Endothelial cell of umbilical vein (primary cell): Measurements from ENCODE around the gene CYP3A5. TPM values are rescaled to one million over a fixed set of nuclear protein-coding genes. Genes with fewer than 3 reads are reported as not detected.

Experiments
- BruUV-seq: library from RNA; stranded (reverse); fragments of 400-500 nt; replicated peaks from 2 replicates; lab custom pipeline; 2021; lab: Mats Ljungman, UMichigan
- CTCF ChIA-PET: fragments of 300-600, 350-600 bp; sonication (Branson Sonifier 250); formaldehyde crosslinking; loops from one replicate; lab custom pipeline; 2021; ENCODE audit warnings: antibody characterized with exemption, inconsistent platforms; lab: Charles Lee
- POLR2A ChIA-PET: fragments of 300-600, 350-600 bp; sonication (Branson Sonifier 250); formaldehyde crosslinking; loops from one replicate; lab custom pipeline; 2021; ENCODE audit warnings: antibody characterized with exemption, inconsistent platforms; lab: Charles Lee
- DNase-seq: peaks from one replicate; pipeline ENCODE4 v3.0.0-alpha.2; 2011; ENCODE audit warnings: low read depth, low spot score
- FAIRE-seq: peaks from 2 replicates; lab custom pipeline; 2011; peaks lifted over from hg19 to GRCh38; lab: Jason Lieb, UNC
- H2AFZ ChIP-seq: 2 replicates; pipeline ENCODE4 v1.6.0; 2012; ENCODE audit warnings: low read depth, low read length, control low read depth, inconsistent platforms
- H3K27ac ChIP-seq: 2 replicates; pipeline ENCODE4 v1.5.1; 2011; ENCODE audit warnings: low read depth, mild to moderate bottlenecking, control low read depth, low read length, moderate library complexity; ENCODE audit not compliant: insufficient read depth
- H3K27me3 ChIP-seq, 2 experiments: 2 replicates each; pipeline versions ENCODE4 v1.6.0 to v1.6.1; 2011; ENCODE audit warnings: low read length in 2 of 2, mixed read lengths in 1 of 2; ENCODE audit not compliant: control insufficient read depth in 2 of 2, insufficient read depth in 2 of 2
- H3K36me3 ChIP-seq, 2 experiments: 2 replicates in 1 of 2; 3 replicates in 1 of 2; pipeline ENCODE4 v1.5.1; 2011; ENCODE audit warnings: low read length in 2 of 2, mild to moderate bottlenecking in 1 of 2, moderate library complexity in 1 of 2; ENCODE audit not compliant: control insufficient read depth in 2 of 2, insufficient read depth in 2 of 2; ENCODE audit errors: extremely low read depth in 1 of 2
- H3K4me1 ChIP-seq: 3 replicates; pipeline ENCODE4 v1.5.1; 2011; ENCODE audit warnings: mild to moderate bottlenecking, low read length; ENCODE audit not compliant: control insufficient read depth, insufficient read depth; ENCODE audit errors: extremely low read depth
- H3K4me2 ChIP-seq: 2 replicates; pipeline ENCODE4 v1.6.1; 2011; ENCODE audit warnings: low read length, control low read depth, mixed read lengths; ENCODE audit not compliant: insufficient read depth
- H3K4me3 ChIP-seq, 3 experiments: fragments of 200-600 bp in 1 of 3; sonication (generic), shearing (Covaris generic) in 1 of 3; replicated peaks in 1 of 3; 2 replicates each; pipeline ENCODE4 v1.5.1; 2011 to 2016; ENCODE audit warnings: control low read depth in 3 of 3, low read length in 3 of 3, mild to moderate bottlenecking in 2 of 3, inconsistent platforms in 1 of 3, low read depth in 1 of 3, moderate library complexity in 1 of 3; ENCODE audit not compliant: insufficient read depth in 1 of 3
- H3K79me2 ChIP-seq: 2 replicates; pipeline ENCODE4 v1.6.0; 2012; ENCODE audit warnings: low read length, inconsistent platforms; ENCODE audit not compliant: control insufficient read depth, insufficient read depth
- H3K9ac ChIP-seq: replicated peaks from 2 replicates; pipeline ENCODE3; 2011; ENCODE audit warnings: low read length, control low read depth; ENCODE audit not compliant: insufficient read depth; ENCODE audit errors: extremely low read depth
- H3K9me1 ChIP-seq: replicated peaks from 3 replicates; pipeline ENCODE4 v1.6.0; 2011; ENCODE audit warnings: mild to moderate bottlenecking, low read length; ENCODE audit not compliant: control insufficient read depth, insufficient read depth; ENCODE audit errors: extremely low read depth
- H3K9me3 ChIP-seq: replicated peaks from 2 replicates; pipeline ENCODE4 v1.5.1; 2012; ENCODE audit warnings: low read length, inconsistent platforms; ENCODE audit not compliant: control insufficient read depth, insufficient read depth
- H4K20me1 ChIP-seq: replicated peaks from 2 replicates; pipeline ENCODE3; 2011; ENCODE audit warnings: mild to moderate bottlenecking, low read length; ENCODE audit not compliant: control insufficient read depth, insufficient read depth; ENCODE audit errors: extremely low read depth
- EZH2 ChIP-seq: IDR thresholded peaks from 2 replicates; pipeline ENCODE4 v1.6.1; 2012; ENCODE audit warnings: borderline replicate concordance, low read depth, mild to moderate bottlenecking, moderate library complexity, low read length, inconsistent platforms; ENCODE audit not compliant: severe bottlenecking
- FOS ChIP-seq: IDR thresholded peaks from 2 replicates; pipeline ENCODE4 v1.6.1; 2011; ENCODE audit warnings: mild to moderate bottlenecking, low read length, moderate library complexity, borderline replicate concordance; ENCODE audit not compliant: insufficient read depth
- GATA2 ChIP-seq: IDR thresholded peaks from 2 replicates; pipeline ENCODE4 v1.7.0; 2011; ENCODE audit warnings: low read depth, mild to moderate bottlenecking, moderate library complexity, mixed read lengths, low read length; ENCODE audit not compliant: insufficient read length, insufficient read depth
- JUN ChIP-seq: IDR thresholded peaks from 2 replicates; pipeline ENCODE4 v1.6.1; 2011; ENCODE audit warnings: borderline replicate concordance, low read depth; ENCODE audit not compliant: insufficient read length, insufficient read depth
- MYC ChIP-seq: IDR thresholded peaks from one replicate; pipeline ENCODE4 v1.6.1; 2011; ENCODE audit warnings: mild to moderate bottlenecking, low read depth, low read length
- POLR2A ChIP-seq: IDR thresholded peaks from 2 replicates; pipeline ENCODE4 v1.6.1; 2012; ENCODE audit warnings: low read depth, mild to moderate bottlenecking, control low read depth, low read length
- POLR2AphosphoS5 ChIP-seq: IDR thresholded peaks from 2 replicates; pipeline ENCODE4 v1.6.1; 2012; ENCODE audit warnings: low read depth, mild to moderate bottlenecking, control low read depth, low read length, moderate library complexity; ENCODE audit not compliant: insufficient read depth
- dilution Hi-C: fragments of 300-500 bp; cut with MboI; formaldehyde crosslinking; loops from one replicate; pipeline ENCODE4 v1.15.0; 2019; ENCODE audit warnings: low sequenced_read_pairs; ENCODE audit not compliant: extremely low pct_ligation_motif_present
- intact Hi-C: fragments of 100-400 bp; cut with micrococcal nuclease; formaldehyde crosslinking; loops from one replicate; pipeline ENCODE4 v1.10.0; 2022
- polyA plus RNA-seq, 4 experiments: library from polyadenylated mRNA; depleted of rRNA in 3 of 4; stranded (reverse) in 3 of 4; unstranded in 1 of 4; fragments of >200 nt; gene quantifications; 2 replicates each; pipeline versions ENCODE4 v1.2.1 to v1.2.3, GENCODE V29; 2011 to 2012; ENCODE audit warnings: missing spikeins in 1 of 4
- total RNA-seq: library from RNA; stranded (reverse); gene quantifications from 2 replicates; pipeline ENCODE4 v1.2.3, GENCODE V29; 2021
- TF ChIP-seq, protein P1 (sequence below), 2 donors: IDR thresholded peaks; 1 replicate in 1 of 2; 2 replicates in 1 of 2; pipeline ENCODE4 v1.5.1; 2011; ENCODE audit warnings: low read length in 2 of 2, mild to moderate bottlenecking in 2 of 2, moderate library complexity in 2 of 2, control low read depth in 1 of 2, inconsistent platforms in 1 of 2, low read depth in 1 of 2; ENCODE audit not compliant: insufficient read depth in 1 of 2; ENCODE audit errors: extremely low read depth in 1 of 2
- TF ChIP-seq, protein P2 (sequence below): IDR thresholded peaks from 2 replicates; pipeline ENCODE4 v1.6.1; 2011; ENCODE audit not compliant: insufficient read depth, insufficient read length

The CYP3A5 gene
- total and polyA plus RNA-seq, 2 donors (not counting 3 experiments of a cell fraction or from before 2014, with no cell fraction given) = not detected

DNA sequence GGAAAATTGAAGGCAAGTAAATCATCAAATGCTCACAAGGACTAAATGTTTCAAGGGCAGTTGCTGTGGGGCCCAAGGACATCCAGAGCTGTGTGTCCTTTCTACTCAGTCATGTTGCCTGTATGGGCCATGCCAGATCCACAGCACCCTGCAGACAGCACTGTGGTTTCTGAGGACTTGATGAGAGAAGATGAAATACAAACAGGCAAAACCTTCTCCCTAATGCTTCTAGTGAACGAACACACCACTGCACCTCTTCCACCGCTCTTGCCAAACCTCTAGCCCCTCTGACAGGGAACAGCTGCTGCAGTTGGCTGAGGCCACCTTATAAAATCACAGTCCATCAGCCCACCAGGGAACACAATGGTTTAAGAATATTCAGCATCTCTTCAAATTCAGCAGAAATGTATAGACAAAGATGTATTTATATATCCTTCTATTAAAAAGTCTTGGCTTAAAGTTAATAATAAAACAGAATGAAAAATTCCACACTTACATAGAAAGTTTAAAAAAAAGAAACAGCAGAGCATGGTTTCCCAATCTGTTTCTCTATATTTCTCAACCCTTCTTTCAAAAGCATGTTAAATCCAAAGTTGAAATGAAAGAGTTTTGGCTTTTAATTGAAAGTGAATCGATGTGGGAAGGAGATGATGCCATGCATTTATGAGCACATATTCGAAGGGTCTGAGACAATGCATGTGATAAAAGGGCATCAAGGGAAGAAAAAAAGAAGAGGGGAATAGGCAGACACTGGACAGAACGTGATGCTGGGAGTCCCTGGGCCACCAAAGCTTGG lies 41.2 kb upstream of the CYP3A5 start:
- Histone ChIP-seq H3K27ac (no peak overlapping the region), H3K27me3 (peaks cover 2 to 3% of the 10 kb centered on the region in 2 experiments), H3K79me2 (no peaks in the 10 kb centered on the region), H3K4me2 (no peak overlapping the region), H4K20me1 (no peaks in the 10 kb centered on the region), H3K9me1 (no peaks in the 10 kb centered on the region), H3K4me3 (no peak overlapping the region), H3K9ac (no peak overlapping the region), H2AFZ (no peak overlapping the region), H3K9me3 (no peaks in the 10 kb centered on the region), H3K4me1 (no peaks in the 10 kb centered on the region), H3K36me3 (no peaks in the 10 kb centered on the region)
- POLR2A ChIA-PET = no interaction called here
- no peak for FAIRE-seq
- DNase-seq = no peak
- dilution Hi-C loops = no loop called here
- intact Hi-C loops = no loop called here
- CTCF ChIA-PET = no interaction called here
- BruUV-seq = no TSS peak
- TF ChIP-seq MYC (no peak), FOS (no peak), EZH2 (no peak), POLR2A (no peak), GATA2 (no peak), POLR2AphosphoS5 (no peak), JUN (no peak)
- TF ChIP-seq, protein P1, sequence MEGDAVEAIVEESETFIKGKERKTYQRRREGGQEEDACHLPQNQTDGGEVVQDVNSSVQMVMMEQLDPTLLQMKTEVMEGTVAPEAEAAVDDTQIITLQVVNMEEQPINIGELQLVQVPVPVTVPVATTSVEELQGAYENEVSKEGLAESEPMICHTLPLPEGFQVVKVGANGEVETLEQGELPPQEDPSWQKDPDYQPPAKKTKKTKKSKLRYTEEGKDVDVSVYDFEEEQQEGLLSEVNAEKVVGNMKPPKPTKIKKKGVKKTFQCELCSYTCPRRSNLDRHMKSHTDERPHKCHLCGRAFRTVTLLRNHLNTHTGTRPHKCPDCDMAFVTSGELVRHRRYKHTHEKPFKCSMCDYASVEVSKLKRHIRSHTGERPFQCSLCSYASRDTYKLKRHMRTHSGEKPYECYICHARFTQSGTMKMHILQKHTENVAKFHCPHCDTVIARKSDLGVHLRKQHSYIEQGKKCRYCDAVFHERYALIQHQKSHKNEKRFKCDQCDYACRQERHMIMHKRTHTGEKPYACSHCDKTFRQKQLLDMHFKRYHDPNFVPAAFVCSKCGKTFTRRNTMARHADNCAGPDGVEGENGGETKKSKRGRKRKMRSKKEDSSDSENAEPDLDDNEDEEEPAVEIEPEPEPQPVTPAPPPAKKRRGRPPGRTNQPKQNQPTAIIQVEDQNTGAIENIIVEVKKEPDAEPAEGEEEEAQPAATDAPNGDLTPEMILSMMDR (IDR thresholded peaks at IDR 0.05; ENCODE audit: extremely low read depth in 1 of 2, insufficient read depth in 1 of 2, low read depth in 1 of 2, low read length in 2 of 2) = no peak
- TF ChIP-seq, protein P2, sequence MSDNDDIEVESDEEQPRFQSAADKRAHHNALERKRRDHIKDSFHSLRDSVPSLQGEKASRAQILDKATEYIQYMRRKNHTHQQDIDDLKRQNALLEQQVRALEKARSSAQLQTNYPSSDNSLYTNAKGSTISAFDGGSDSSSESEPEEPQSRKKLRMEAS = no peak
